CD1c-positive myeloid dendritic cell (primary cell): ENCODE data around the gene HINT3.
"Not testable (repeated sequence)": the region's sequence is repeated elsewhere in the genome, so short reads cannot be mapped to it uniquely, and the experiment has no call there.

Source experiments
- DNase-seq: peaks from one replicate; pipeline ENCODE4 v3.0.0-alpha.2; 2016; ENCODE audit errors: extremely low spot score

Gene HINT3

DNA sequence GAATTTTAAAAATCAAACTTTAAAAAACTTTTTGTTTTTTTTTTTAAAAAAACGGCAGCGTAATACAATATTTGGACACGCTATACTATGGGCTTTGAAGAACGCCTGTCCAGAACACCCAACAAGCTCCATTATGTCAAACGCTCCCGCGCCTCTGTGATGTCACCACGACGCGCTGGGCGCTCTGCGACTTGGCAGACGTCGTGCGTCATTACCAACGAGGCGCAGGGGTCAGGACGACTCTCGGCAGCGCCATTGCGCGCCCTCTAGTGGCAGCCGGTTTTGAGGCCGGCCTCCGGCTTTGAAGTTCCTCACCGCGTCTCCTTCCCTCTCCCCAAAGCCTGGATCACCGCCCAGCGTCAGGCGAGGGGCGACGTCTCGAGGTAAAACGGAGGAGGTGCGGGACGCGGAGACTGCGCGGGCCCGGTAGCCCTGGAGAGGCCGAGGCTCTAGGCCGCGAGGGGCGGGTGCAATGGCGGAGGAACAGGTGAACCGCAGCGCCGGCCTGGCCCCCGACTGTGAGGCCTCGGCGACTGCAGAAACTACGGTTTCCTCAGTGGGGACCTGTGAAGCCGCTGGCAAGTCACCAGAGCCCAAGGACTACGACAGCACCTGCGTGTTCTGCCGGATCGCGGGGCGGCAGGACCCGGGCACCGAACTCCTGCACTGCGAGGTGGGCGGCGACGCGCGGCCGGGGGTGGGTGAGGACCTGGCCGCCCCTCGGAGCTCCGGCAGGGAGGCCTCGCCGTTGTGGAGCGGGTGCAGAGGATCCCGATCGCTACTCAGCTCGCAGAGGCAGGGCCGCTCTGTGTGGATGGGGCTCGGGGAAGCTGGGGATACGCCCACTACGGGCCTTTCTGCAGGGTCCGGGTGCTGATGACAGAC lies at the start of gene HINT3:
Gene HINT3, plus strand, starts transcription at position 265 of the 885 bp plus-strand sequence. Its CDS starts 208 bp downstream, at position 473.
- peak; percentile 100 for DNase-seq

DNA sequence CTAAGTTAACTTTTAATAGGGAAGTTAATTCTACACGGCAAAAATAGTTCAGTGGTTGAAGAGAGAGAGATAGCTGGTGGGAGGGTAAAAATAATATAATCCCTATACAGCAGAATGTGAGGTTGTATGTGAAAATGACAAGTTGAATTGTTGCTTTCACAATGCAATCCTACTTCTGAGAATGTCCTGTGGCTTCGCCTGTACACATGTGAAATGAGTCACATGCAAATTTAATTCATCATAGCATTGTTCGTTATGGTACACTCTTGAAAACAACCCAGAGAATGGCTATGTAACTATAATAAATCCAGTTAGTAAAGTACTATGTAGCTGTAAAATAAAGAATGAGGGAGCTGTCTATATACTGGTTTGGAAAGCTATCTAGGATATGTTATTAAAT lies 46.0 kb upstream of the HINT3 start:
- DNase-seq, result peak; percentile 29

DNA sequence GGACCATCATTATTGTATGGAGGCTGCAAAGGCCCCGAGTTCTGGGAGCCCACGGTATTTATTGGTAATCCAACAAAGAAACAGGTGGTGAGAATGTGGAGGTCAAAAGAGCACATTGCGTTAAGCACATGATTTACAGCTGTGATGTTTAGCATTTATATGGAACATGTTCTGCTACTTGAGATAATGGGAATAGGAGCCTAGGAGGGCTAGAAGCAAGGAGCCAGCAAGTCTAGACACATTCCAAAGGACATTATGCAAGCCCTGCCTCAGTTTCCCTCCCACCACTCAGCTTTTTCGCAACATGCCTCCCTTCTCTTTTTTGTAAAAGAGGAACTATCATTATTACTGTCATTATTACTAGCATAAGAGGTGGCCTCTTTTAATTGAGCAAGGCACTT lies 45.5 kb upstream of the HINT3 start:
- peak; percentile 20 for DNase-seq

DNA sequence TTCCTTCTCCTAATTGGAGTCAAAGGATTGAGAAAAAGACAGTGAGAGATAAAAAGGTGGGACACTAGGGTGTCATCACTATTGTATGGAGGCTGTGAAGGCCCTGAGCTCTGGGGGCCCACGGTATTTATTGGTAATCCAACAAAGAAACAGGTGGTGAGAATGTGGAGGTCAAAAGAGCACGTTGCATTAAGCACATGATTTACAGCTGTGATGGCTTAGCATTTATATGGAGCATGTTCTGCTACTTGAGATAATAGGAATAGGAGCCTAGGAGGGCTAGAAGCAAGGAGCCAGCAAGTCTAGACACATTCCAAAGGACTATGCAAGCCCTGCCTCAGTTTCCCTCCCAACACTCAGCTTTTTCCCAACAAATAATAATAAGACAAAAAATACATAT lies 44.1 kb upstream of the HINT3 start:
- DNase-seq, result not testable (repeated sequence)

DNA sequence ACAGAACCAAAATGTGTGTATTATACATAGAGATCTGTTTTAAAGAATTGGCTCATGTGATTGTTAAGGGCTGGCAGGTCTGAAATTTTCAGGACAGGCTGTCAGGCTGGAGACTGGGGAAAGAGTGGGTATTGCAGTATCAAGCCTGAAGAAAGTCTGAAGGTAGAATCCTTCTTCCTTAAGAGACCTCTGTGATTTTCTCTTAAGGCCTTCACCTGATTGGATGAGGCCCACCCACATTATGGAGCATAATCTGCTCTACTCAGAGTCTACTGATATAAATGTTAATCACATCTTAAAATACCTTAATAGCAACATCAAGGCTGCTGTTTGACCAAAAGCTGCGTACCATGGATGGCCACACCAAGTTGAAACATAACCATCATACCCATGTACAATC lies 43.4 kb upstream of the HINT3 start:
- no peak for DNase-seq

DNA sequence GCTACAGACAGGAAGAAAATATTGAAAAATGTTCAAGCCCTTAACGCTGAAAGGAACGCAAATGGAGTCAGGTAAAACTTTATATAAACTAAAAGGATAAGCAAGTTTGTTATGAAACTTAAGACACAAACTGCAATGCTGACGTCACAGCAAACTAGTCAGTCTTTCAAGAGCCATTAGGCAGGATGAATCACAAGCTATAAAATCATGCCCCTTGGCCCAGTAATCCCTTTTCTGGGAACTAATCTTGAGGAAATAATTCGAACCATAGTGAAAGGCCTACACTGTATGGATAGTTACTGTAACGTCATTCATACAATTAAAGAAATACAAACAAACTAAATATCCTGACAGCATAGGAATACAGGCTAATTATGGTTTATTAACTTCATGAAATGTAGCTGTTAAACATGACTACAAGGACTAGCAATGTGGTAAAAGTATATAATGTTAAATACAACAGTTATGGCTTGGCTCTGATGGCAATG lies 42.7 kb upstream of the HINT3 start:
- no peak for DNase-seq

DNA sequence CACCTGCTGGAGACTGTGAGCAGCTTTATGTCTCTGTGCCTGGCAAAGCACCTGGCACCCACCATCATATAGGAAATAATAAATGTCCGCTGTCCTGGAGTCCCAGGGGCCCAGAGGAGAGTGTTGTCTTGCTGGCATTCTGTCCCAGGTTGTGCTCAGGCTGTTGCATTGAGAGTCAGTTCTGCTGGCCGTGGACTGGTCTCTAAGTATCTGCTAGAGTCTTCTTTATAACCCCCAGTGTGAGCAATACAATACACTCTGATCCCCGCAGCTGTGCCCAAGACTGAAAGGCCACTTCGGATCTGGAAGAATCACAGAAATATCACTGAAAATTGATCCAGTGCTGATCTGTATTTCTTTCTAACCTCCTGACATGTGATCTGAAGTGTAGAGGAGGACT lies 38.3 kb upstream of the HINT3 start:
- DNase-seq, result no peak

DNA sequence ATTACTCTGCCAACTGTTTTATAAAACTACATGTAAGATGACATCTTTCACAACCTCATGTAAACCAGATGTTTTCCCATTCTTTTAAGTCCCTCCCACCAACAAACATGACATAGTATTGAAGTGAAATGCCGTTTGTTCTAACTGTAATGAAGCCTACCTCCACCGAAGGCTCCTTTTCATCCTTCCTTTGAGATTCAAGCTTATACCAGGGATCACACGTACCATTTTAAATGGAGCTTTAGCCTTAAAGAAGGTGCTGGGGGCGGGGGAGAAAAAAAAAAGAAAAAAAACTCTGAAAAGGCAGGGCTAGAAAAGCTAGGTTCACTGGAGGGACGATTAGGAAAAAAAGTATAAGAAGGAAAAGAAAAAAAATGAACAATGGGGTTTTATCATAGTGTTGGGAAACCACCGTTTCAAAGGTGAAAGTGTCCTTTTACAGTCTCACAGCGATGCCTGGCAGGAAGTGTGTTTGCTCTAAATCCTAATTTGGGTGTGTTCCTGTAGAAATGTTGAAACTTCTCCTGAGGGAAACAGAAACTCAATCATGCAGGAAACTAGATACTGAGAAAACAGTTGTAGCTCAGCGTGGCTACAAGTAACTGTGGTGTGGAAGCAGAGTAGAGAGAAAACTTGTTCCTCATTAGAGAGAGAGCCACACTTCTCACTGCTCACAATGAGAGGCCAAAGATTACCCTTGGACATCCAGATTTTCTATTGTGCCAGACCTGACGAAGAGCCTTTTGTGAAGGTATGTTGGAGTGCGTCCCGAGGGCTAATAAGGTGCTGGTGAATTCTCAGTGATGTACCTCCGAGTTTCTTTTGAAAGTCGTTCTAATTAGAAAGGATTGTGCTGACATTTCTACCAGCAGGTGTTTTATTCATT lies 37.6 kb upstream of the HINT3 start:
- DNase-seq, result peak; percentile 76

DNA sequence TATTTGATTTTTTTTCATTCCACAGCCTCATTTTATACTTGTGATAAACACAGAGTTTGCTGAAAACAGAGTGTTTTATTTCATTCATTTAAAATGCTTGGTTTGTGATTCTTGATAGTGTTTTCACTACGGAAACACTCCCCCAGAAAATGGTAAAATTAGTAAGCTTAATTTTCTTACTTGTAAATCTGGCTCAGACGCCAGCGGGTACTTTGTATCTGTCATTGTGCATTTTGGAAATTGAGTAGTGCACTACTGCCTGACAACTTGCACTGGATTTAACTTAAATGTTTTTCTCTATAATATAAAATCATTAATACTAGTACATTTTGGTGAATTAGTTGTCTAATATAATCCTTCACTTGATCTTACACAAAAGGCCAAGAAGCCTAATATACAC lies 37.0 kb upstream of the HINT3 start:
- DNase-seq, result no peak

DNA sequence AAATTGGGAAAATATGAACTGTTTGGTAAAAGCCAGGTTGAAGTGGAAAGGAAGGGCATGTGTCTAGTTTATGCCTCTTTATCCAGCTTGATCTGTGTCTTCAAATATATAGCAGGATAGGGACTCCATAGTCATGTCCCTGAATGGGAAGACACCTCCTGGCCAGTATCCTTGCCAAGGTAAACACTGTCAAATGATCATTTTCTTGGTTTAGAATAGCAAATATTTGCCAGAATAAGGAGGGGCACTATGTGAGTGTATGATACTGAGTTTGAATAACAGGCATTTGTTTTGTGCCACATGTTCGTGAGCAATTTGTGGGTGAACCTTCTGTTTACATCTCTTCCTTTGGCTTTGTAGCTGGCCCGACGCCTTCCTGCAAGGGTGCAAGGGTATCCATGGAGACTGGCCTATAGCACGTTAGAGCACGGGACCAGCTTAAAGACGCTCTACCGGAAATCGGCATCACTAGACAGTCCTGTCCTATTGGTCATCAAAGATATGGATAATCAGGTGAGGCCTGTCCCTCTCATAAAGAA lies 34.2 kb upstream of the HINT3 start:
- no peak for DNase-seq

DNA sequence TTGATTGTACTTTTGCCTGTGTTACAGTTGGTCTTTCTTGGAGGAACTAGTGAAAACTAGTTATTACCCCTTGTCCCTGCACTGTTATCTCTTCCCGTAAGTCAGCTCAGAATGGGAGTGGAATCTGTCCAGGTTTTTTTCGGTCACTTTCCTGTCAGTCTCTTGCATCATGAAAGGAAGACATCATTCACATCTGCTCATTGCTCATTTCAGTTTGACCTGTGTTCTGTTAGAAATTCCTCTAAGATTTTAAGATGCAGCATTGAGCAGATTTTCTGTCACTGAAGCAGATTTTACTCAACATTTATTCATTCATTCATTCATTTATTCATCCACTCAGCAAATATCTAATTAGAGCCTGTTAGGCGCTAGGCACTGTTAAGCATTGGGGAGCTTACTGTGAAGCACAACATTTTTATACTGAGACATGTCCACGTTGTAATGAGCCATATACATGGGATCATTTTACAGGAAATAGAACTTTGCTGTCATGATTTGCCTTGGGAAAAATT lies 33.1 kb upstream of the HINT3 start:
- DNase-seq, result no peak

DNA sequence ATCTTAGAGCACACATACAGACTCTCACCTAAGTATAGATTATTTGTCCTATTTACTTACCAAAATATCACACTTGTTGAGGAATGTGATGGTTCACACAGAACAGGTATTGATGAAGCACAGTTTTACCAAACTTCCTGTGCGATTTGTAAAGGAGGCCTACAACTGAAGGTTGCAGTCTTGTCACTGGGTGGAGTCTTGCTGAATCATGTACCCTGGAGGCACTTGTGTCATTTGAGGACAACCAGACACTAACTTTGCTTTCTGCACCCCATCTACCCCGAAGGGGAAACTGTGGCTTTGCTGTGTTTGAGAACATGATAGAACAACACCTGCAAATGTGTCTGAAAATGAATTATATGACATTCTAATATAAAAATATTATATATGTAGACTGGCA lies 32.4 kb upstream of the HINT3 start:
- no peak for DNase-seq

DNA sequence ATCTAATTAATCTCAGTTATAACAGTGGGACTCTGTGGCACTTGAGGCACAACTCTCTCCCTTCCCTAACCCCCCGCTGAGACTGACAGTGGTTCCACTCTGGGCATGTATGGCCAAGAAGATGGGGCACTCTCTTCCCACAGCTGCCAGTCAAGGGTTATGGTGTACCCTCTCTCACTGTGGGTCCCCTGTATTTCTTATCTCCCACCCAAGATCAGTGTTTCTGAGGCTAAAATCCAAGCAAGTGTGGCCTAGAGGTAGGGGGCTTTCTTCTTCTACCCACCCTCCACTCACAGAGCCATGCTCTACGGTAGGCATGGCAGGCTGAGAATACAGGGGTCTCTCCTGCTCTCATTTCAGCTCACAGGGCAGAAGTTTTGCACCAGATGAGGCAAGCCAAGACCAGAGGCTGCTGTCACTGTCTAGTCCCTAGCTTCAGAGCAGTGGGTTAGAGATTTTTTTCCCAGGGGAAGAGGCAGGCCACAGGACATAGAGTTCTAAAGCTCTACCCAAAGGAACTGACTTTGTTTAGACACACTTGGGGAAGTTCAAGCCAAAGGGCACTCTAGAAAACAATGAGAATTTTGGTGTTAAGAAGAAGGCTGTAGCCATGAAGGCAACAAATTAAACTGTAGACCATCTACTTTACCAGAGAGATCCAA lies 31.7 kb upstream of the HINT3 start:
- no peak for DNase-seq

DNA sequence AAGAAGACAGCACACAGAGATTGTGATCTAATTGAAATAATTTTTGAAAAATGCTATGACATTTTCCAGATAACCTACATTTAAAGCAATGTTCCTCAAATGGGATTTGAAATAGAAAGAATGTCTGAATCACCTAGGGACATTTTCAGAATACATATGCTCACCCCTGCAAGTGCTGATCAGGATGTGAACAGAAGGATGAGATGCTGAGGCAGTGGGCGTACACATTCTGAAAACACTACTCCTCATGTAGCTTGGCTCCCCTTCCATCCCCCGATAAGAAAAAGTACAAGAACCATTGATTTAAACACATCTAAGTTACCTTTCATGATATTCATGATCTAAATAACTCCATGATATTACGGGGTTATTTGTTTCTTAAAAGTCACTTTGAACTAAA lies 29.9 kb upstream of the HINT3 start:
- DNase-seq, result no peak

DNA sequence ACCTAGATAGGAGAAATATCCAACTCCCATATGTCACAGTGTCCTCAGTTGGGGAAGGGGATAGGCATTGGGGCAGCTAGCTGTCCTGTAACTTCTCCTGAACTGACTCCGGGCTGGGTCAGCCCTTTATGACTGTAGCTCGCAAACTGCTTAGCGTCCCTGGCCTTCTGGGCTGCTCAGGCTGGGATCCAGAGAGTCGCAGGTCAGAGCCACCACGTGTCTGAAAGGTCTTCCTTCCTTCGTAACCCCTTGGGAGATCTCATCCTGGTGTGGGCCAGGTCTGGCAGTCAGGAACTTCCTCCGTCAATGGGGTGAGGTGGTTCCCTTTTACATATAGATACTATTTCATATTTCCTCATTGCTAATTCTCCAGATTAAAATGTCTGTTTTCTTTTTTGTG lies 28.8 kb upstream of the HINT3 start:
- peak; percentile 31 for DNase-seq

DNA sequence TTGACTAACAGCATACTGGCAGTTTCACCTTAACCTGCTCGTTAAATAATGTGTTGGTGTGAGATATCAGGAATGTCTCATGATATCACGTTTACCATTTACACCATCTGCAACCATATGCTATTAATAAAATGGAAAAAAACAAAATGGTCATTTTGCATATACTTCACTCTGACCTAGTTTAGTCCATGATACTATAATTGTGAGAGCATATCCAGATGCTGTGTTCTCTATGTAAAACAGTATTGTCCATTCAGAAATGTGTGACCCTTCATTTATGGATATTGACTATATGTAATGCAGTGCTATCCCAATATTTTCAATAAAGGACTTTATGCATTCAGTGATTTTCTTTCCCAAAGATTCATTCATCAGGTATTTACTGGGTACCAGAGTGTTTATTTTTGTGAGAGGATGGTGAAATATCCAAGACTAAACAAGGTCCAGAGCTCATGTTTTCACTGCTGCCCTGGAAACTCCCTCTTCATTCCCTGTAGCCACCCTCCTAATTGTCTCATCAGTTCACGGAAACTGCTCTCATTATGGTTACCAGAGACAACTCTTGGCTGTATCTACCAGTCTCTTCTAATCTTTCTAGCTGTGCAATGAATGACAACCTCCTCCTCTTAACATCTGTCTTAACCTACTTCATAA lies 25.7 kb upstream of the HINT3 start:
- DNase-seq, result no peak

DNA sequence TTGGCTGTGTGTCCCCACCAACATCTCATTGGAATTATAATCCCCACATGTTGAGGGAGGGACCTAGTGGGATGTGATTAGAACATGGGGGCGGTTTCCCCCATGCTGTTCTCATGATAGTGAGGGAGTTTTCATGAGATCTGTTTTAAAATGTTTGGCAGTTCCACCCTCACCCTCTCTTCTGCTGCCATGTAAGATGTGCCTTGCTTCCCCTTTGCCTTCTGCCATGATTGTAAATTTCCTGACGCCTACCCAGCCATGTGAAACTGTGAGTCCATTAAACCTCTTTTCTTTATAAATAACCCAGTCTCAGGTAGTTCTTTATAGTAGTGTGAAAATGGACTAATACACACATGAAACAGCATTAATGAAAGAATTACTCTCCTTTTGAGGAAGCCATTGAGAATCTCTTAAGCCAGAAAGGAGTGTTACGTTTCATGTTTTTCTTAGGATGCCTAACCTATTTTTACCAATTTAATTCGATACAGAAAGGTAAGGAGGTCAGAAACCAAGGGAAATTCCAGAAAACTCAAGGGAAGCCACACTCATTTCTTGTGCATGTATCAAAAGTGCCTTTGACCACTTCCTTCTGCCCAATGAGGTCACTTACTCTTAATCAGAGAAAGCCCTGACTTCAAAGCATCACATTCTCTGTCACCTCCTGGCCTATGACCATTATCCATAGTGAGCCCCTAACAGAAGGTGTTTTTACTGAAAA lies 24.7 kb upstream of the HINT3 start:
- DNase-seq, result no peak

DNA sequence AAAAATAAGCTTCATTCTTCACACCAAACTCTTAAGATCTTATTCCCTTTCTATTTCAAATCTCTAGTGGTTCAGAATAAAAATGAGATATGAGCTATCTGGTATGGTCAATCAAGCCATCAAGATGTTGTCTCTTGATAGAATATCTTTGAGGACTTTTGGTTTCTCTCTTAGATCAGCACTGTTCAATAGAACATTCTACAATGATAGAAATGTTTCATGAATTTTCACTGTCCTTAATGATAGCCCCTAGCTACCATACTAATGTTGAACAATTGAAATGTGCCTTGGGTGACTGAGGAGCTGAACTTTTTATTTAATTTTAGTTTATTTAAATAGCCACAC lies 24.1 kb upstream of the HINT3 start:
- DNase-seq, result no peak

DNA sequence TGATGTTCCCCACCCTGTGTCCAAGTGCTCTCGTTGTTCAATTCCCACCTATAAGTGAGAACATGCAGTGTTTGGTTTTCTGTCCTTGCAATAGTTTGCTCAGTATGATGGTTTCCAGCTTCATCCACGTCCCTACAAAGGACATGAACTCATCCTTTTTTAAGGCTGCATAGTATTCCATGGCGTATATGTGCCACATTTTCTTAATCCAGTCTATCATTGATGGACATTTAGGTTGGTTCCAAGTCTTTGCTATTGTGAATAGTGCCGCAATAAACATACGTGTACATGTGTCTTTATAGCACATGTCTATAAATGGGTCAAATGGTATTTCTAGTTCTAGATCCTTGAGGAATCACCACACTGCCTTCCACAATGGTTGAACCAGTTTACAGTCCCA lies 21.1 kb upstream of the HINT3 start:
- DNase-seq, result not testable (repeated sequence)

DNA sequence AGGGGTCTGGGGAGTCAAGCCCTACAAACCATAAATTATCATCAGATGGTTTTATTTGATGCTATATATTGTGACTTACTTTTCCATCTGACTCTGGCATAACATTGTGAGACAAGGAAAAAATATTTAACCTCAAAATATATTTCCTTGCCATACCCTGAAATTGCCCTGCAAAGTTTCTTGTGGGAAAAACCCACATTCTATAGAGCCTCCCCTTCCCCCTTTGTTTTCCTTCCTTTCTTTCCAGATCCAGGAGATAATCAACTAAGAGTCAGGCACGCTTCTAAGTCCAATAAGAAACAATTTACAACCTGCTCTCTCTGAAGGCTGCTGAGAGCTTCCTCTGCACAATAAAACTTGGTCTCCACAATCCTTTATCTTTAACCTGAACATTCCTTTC lies 17.5 kb upstream of the HINT3 start:
- DNase-seq, result no peak

DNA sequence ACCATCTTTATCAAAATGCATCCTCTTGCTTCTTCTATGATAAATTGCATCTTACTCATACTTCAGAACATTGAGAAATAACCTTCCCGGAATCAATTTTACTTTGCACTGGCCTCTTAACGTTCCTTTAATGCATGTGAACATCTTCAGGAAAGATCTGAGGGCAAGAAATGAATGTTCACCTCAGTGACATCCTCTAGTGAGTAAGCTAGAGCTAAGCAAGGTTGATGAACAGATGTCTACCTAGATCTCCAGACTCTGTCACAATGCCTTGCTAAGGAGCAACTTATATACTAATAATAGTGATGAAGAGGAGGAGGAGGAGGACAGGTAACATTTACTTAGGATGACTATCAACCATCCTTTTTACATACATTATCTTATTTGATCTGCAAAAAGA lies 16.8 kb upstream of the HINT3 start:
- no peak for DNase-seq
